HepG2 (cell line): ENCODE results near the gene OBSL1. TPM values are rescaled to one million over a fixed set of nuclear protein-coding genes. Genes with fewer than 3 reads are reported as not detected.

Experiments
- AKAP8 ChIP-seq: sonication (generic); formaldehyde crosslinking; IDR thresholded peaks from 2 replicates; pipeline ENCODE4 v1.5.1; 2020; ENCODE audit warnings: mild to moderate bottlenecking, missing genetic modification reagents
- CEBPG ChIP-seq: IDR thresholded peaks from 2 replicates; pipeline ENCODE4 v1.6.1; 2016
- CSRNP1 ChIP-seq: sonication (generic); formaldehyde crosslinking; IDR thresholded peaks from 2 replicates; pipeline ENCODE4 v1.8.1; 2023; ENCODE audit warnings: mild to moderate bottlenecking, missing genetic modification reagents
- EZH2 ChIP-seq: conservative IDR thresholded peaks from 2 replicates; pipeline ENCODE4 v1.6.1; 2012; ENCODE audit warnings: mild to moderate bottlenecking, low read depth, low read length, moderate library complexity
- MED13 ChIP-seq: sonication (generic); formaldehyde crosslinking; IDR thresholded peaks from 2 replicates; pipeline ENCODE4 v1.5.0; 2020; ENCODE audit warnings: missing genetic modification reagents
- PRMT3 ChIP-seq: sonication (generic); formaldehyde crosslinking; IDR thresholded peaks from 2 replicates; pipeline ENCODE4 v1.8.1; 2022; ENCODE audit warnings: low read depth, mild to moderate bottlenecking, moderate library complexity, missing genetic modification reagents, borderline replicate concordance
- SIX4 ChIP-seq: sonication (generic); formaldehyde crosslinking; IDR thresholded peaks from 2 replicates; pipeline ENCODE4 v1.4.0; 2020; ENCODE audit warnings: missing genetic modification reagents
- THAP9 ChIP-seq: sonication (generic); formaldehyde crosslinking; IDR thresholded peaks from 2 replicates; pipeline ENCODE4; 2020; ENCODE audit warnings: missing genetic modification reagents, mild to moderate bottlenecking, borderline replicate concordance
- ZNF232 ChIP-seq: sonication (generic); formaldehyde crosslinking; IDR thresholded peaks from 2 replicates; pipeline ENCODE4 v1.4.0; 2020; ENCODE audit warnings: missing genetic modification reagents, borderline replicate concordance
- ZNF337 ChIP-seq: sonication (generic); formaldehyde crosslinking; IDR thresholded peaks from 2 replicates; pipeline ENCODE4 v1.5.1; 2020; ENCODE audit warnings: missing genetic modification reagents, low read depth, mild to moderate bottlenecking, borderline replicate concordance
- ZNF382 ChIP-seq: sonication (generic); formaldehyde crosslinking; IDR thresholded peaks from 2 replicates; pipeline ENCODE4 v1.5.0; 2020; ENCODE audit warnings: missing genetic modification reagents, mild to moderate bottlenecking, borderline replicate concordance
- ZNF460 ChIP-seq: sonication (generic); formaldehyde crosslinking; IDR thresholded peaks from 2 replicates; pipeline ENCODE4 v1.5.1; 2020; ENCODE audit warnings: missing genetic modification reagents, mild to moderate bottlenecking, borderline replicate concordance
- ZNF572 ChIP-seq: sonication (generic); formaldehyde crosslinking; IDR thresholded peaks from 2 replicates; pipeline ENCODE4 v1.5.1; 2020; ENCODE audit warnings: mild to moderate bottlenecking, missing genetic modification reagents
- ZNF761 ChIP-seq: sonication (generic); formaldehyde crosslinking; conservative IDR thresholded peaks from 2 replicates; pipeline ENCODE4 v1.4.0; 2020; ENCODE audit warnings: mild to moderate bottlenecking, missing genetic modification reagents
- ZNF772 ChIP-seq: sonication (generic); formaldehyde crosslinking; IDR thresholded peaks from 2 replicates; pipeline ENCODE4 v1.5.0; 2020; ENCODE audit warnings: mild to moderate bottlenecking, missing genetic modification reagents
- polyA plus RNA-seq, 8 experiments: library from polyadenylated mRNA; depleted of rRNA in 3 of 8; stranded (reverse) in 7 of 8; unstranded in 1 of 8; fragments of >200 nt; fragmentation: Illumina TruSeq in 4 of 8; extraction: Trizol in 4 of 8; gene quantifications; 2 replicates each; pipeline versions ENCODE4 v1.2.1 to v1.2.3, GENCODE V29; 2011 to 2016; ENCODE audit warnings: low read depth in 4 of 8, missing spikeins in 1 of 8, mixed read lengths in 1 of 8; ENCODE audit not compliant: insufficient read depth in 1 of 8
- total RNA-seq, 5 experiments: library from RNA; depleted of rRNA; stranded (reverse); fragments of >200 nt; fragmentation: Illumina TruSeq; extraction: Trizol; gene quantifications; 2 replicates each; pipeline ENCODE4 v1.2.3, GENCODE V29; 2016; ENCODE audit warnings: low read depth in 1 of 5
- TF ChIP-seq, protein P1 (sequence below): sonication (generic); formaldehyde crosslinking; conservative IDR thresholded peaks from 2 replicates; pipeline ENCODE4 v1.8.0; 2022; ENCODE audit warnings: mild to moderate bottlenecking, moderate library complexity, missing genetic modification reagents
- TF ChIP-seq, protein P2 (sequence below): sonication (generic); formaldehyde crosslinking; IDR thresholded peaks from 2 replicates; pipeline ENCODE4 v1.5.0; 2020; ENCODE audit warnings: missing genetic modification reagents
- TF ChIP-seq, protein P3 (sequence below): sonication (generic); formaldehyde crosslinking; IDR thresholded peaks from 2 replicates; pipeline ENCODE4 v1.5.0; 2020; ENCODE audit warnings: missing genetic modification reagents, mild to moderate bottlenecking, borderline replicate concordance
- TF ChIP-seq, protein P4 (sequence below): sonication (generic); formaldehyde crosslinking; conservative IDR thresholded peaks from 2 replicates; pipeline ENCODE4 v1.8.0; 2022; ENCODE audit warnings: low read depth, missing genetic modification reagents

OBSL1 gene
- total and polyA plus RNA-seq, 2 of the 13 experiments (the other 11 are each of a cell fraction or from before 2014, with no cell fraction given) = 86.7 to 218 TPM

DNA sequence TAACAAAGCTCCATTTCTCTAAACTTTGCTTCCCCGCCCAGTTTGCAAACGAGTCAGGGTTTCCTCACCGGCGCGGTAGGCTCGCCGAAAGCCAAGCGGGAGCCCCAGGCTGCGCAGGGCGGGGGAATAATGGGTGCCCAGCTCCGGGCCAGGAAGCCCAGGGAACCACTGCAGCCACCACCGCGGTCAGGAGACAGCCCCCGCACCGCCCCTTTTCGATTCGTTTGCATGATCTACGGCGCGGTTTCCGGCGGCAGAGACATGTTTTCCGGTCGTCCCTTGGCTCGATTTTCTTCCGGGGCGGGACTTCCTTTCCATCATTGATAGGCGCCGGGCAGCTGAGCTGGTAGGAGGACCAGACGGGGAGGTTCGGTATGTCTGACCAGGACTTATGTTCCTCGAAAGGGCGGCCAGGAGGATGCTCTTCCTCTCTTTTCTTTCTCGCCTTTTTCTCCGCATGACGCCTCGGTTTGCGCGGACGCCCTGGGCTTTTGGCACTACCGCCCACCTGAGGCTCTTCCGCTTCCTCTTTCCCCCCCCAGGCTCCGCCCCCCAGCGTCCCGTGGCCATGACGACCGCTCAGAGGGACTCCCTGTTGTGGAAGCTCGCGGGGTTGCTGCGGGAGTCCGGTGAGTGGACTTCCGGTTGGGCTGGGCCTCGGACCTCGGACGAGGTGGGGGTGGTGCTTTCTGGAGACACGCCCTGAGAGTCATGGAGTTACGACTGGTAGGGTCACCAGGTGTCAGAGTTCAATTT, 26.4 kb upstream of the OBSL1 start, which contains the start of gene STK11IP (continued):
- TF ChIP-seq CSRNP1 = peak; percentile 18; the same call in 1 of the 2 replicates
- TF ChIP-seq ZNF761 (CRISPR knock-in tag) = 0 out of 2 replicates have a peak, but pooled peaks have one; percentile 59
- TF ChIP-seq EZH2 = no peak
- TF ChIP-seq AKAP8 = no peak
- TF ChIP-seq ZNF382 (CRISPR knock-in tag) = no peak
- TF ChIP-seq, protein P1, sequence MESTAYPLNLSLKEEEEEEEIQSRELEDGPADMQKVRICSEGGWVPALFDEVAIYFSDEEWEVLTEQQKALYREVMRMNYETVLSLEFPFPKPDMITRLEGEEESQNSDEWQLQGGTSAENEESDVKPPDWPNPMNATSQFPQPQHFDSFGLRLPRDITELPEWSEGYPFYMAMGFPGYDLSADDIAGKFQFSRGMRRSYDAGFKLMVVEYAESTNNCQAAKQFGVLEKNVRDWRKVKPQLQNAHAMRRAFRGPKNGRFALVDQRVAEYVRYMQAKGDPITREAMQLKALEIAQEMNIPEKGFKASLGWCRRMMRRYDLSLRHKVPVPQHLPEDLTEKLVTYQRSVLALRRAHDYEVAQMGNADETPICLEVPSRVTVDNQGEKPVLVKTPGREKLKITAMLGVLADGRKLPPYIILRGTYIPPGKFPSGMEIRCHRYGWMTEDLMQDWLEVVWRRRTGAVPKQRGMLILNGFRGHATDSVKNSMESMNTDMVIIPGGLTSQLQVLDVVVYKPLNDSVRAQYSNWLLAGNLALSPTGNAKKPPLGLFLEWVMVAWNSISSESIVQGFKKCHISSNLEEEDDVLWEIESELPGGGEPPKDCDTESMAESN (CRISPR knock-in tag) = peak; percentile 23; the same call in 1 of the 2 replicates
- TF ChIP-seq ZNF772 (CRISPR knock-in tag) = peak; percentile 62
- TF ChIP-seq CEBPG = peak; percentile 43; the same call in 1 of the 2 replicates
- peak; percentile 88 for TF ChIP-seq ZNF232 (CRISPR knock-in tag)
- TF ChIP-seq SIX4 (CRISPR knock-in tag) = peak; percentile 51
- TF ChIP-seq MED13 (CRISPR knock-in tag) = 0 out of 2 replicates have a peak, but pooled peaks have one; percentile 31
- no peak; the same call in 1 of the 2 replicates for TF ChIP-seq PRMT3 (CRISPR knock-in tag)
- TF ChIP-seq ZNF460 (CRISPR knock-in tag) = no peak
- peak; percentile 97 for TF ChIP-seq THAP9 (CRISPR knock-in tag)
- TF ChIP-seq, protein P2, sequence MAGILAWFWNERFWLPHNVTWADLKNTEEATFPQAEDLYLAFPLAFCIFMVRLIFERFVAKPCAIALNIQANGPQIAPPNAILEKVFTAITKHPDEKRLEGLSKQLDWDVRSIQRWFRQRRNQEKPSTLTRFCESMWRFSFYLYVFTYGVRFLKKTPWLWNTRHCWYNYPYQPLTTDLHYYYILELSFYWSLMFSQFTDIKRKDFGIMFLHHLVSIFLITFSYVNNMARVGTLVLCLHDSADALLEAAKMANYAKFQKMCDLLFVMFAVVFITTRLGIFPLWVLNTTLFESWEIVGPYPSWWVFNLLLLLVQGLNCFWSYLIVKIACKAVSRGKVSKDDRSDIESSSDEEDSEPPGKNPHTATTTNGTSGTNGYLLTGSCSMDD (CRISPR knock-in tag) = no peak
- peak; percentile 70; the same call in 1 of the 2 replicates for TF ChIP-seq ZNF572 (CRISPR knock-in tag)
- TF ChIP-seq, protein P3, sequence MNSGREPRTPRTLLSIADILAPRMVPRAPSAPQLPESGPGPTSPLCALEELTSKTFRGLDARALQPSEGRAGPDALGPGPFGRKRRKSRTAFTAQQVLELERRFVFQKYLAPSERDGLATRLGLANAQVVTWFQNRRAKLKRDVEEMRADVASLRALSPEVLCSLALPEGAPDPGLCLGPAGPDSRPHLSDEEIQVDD (CRISPR knock-in tag) = 0 out of 2 replicates have a peak, but pooled peaks have one; percentile 79
- TF ChIP-seq ZNF337 = peak; percentile 58; the same call in 1 of the 2 replicates
- TF ChIP-seq, protein P4, sequence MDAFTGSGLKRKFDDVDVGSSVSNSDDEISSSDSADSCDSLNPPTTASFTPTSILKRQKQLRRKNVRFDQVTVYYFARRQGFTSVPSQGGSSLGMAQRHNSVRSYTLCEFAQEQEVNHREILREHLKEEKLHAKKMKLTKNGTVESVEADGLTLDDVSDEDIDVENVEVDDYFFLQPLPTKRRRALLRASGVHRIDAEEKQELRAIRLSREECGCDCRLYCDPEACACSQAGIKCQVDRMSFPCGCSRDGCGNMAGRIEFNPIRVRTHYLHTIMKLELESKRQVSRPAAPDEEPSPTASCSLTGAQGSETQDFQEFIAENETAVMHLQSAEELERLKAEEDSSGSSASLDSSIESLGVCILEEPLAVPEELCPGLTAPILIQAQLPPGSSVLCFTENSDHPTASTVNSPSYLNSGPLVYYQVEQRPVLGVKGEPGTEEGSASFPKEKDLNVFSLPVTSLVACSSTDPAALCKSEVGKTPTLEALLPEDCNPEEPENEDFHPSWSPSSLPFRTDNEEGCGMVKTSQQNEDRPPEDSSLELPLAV (CRISPR knock-in tag) = no peak
